HG02852 (cell line): ENCODE results near the gene PHF12.
"Not testable (repeated sequence)": the region's sequence is repeated elsewhere in the genome, so short reads cannot be mapped to it uniquely, and the experiment has no call there.

Source experiments
- ATAC-seq: cut with Tn5 transposase; IDR thresholded peaks from one replicate; pipeline ENCODE4 v1.9.1; 2021; ENCODE audit warnings: mild to moderate bottlenecking, moderate library complexity; ENCODE audit not compliant: unreplicated experiment

The PHF12 gene

GRCh38 chr17:28904800-28905199 is 46.5 kb downstream of the PHF12 start:
- no peak for ATAC-seq

GRCh38 chr17:28903546-28903841 is 47.8 kb downstream of the PHF12 start:
- ATAC-seq: not testable (repeated sequence)

GRCh38 chr17:28902819-28903545 is 48.3 kb downstream of the PHF12 start, which contains the start of gene DHRS13:
TSS of gene DHRS13 (minus strand) at chr17:28903079. CDS start at chr17:28902944, 135 bp downstream.
- ATAC-seq: peak; percentile 84

GRCh38 chr17:28901866-28902818 is 49.2 kb downstream of the PHF12 start:
- ATAC-seq: peak; percentile 10

DNA sequence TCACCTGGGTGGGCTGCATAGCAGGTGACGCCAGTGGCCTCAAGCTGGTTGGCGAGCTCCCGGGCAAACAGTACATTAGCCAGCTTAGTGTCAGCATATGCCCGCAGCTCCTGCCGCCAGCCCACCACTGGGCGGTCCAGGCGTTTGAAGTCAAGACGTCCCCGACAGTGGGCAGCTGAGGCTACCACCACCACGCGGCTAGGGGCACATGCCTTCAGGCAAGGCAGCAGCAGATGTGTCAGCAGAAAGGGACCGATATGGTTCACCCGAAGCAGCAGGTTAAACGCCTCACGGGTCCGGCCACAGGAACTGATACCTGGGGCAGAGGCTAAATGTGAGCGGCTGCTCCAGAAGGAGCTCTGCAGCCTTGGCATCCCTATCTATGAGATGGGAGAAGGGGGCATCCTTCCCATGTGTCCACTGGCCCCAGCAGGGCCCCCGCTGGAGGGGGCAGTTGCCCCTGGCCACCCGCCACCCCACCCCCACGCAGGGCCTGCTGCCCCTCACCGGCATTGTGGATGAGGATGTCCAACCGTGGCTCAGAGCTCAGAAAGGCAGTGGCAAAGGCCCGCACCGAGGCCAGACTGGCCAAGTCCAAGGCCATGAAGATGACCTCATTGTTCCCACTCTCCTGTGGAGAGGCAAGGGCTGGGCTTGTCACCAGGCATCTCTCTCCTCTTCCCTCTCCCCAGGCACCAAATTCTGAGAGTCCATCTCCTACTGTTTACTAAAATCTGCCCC is 50.2 kb downstream of the PHF12 start:
- no peak for ATAC-seq

DNA sequence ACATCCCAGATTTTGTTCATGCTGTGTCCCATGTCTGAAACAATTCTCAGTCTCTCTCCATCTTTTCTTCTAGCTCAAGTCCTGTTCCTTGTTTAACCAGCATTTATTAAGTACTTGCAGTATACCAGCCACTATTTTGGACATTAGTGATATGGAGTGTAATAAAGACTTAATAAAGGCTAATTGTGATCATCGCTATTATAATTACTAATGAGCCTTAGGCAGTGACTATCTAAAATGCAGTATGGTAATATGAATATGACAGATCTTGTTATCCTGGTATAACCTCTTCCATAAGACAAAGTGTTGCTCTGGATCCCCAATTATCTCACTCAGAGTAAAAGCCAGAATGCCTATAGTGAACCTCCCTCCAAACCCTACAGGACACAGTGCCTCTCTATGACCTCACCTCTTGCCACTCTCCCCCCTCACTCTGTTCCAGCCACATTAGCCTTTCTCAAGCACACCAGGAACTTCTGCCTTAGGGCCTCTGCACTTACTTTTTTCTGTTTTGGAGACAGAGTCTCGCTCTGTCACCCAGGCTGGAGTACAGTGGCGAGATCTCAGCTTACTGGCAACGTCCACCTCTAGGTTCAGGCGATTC is 52.0 kb downstream of the PHF12 start:
- no peak for ATAC-seq

- ATAC-seq: no peak
Observed at GRCh38 chr17:28898527-28898955, 52.8 kb downstream of the PHF12 start.

GRCh38 chr17:28897769-28898526 is 53.4 kb downstream of the PHF12 start:
- no peak for ATAC-seq

GRCh38 chr17:28896884-28897768 is 54.2 kb downstream of the PHF12 start, which contains the start of gene FLOT2:
TSS of gene FLOT2 (minus strand) at chr17:28897733. CDS start at chr17:28897574, 159 bp downstream.
- ATAC-seq: no peak

- ATAC-seq: no peak
Observed at GRCh38 chr17:28896491-28896883, 54.8 kb downstream of the PHF12 start.

DNA sequence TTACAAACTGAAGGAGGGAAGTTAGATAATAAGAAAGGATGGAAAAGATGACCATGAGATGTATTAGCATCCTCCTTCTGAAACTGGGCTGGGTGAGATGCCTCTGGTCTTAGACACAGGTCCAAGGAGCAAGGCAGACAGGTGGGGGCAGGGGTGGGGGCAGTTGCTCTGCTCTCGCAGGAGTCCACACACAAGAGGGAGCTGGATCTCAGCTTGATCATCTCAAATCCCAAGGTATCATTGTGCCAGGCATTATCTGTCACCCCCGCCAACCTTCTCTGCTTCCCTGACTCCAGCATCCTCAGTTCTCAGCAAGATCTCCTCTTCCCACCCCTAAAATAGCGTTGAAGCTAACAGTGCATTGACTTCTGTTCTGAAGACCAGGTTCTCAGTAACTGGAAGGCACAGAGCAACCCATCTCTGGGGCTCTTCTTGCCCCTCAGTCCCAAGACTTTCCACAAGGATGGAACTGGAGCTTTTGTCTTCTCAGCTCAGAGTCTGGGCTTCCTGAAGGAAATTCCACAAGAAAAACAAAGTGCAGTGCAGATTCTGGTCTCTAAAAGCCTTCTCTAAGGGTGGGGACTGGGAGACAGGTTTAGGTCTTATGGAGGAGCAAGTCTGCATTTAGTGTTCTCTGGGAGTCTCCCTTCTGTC is 55.4 kb downstream of the PHF12 start:
- no peak for ATAC-seq

DNA sequence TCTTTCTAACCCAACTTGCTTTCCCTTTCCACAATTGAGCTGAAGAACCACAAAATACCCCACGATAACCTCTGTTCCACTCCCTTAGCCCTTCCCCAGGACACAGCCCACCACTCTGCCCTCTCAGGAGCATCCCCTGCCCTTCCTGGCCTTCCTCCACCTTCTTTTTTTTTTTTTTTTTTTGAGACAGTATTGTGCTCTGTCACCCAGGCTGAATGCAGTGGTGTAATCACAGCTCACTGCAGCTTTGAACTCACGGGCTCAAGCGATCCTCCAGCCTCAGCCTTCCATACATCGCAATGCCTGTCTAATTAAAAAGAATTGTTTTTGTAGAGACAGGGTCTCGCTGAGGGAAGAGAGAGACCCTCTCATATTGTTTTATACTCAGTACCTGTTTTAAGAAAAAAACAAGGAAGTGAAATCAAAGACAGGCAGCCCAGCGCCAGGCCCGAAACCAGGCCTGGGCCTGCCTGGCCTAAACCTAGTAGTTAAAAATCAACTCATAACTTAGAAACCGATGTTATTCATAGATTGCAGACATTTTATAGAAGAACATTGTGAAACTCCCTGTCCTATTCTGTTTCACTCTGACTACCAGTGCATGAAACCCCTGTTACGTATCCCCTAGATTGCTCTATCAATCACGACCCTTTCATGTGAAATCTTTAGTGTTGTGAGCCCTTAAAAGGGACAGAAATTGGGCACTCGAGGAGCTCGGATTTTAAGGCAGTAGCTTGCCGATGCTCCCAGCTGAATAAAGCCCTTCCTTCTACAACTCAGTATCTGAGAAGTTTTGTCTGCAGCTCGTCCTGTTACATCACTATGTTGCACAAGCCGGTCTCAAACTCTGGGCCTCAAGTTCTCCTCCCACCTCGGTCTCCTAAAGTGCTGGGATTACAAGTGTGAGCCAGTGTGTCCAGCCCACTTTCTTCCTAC is 57.8 kb downstream of the PHF12 start:
- not testable (repeated sequence) for ATAC-seq

GRCh38 chr17:28892024-28892423 is 59.3 kb downstream of the PHF12 start:
- no peak for ATAC-seq

DNA sequence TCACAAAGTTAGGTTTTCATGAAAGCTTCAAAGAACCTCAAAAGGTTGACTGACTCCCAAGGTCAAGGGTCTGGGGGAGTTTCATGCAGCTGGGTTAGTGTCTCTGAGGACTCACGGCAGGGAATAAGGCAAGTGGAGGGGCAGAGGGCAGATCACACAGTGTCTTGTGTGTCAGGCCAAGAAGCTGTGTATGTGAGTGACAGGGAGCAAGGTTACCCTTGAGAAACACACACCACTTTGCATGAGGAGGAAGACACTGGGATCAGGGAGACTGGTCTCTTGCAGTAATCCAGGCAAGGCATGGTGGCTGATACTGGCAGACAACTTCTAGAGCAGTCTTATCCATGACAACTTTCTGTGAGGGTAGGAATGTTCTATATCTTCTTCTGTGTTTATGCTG is 60.1 kb downstream of the PHF12 start:
- no peak for ATAC-seq

DNA sequence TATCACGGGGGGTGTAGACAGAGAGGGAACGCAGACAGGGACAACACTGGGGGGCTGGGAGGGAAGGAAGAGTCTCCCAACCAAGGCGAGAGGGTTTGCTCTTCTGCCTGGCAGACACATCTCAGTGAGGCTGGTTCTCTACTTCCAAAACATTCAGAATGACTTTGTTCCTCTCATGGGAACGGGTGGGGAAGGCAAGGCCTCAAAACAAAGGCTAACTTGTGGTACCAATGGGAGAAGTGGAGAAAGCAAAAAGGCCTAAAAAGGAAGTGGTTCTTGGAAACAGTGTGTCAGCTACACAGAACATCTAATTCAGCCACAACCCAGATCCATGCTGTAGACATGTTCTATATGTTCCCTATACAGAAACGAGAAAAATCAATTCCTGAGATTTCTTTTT is 61.3 kb downstream of the PHF12 start:
- no peak for ATAC-seq

DNA sequence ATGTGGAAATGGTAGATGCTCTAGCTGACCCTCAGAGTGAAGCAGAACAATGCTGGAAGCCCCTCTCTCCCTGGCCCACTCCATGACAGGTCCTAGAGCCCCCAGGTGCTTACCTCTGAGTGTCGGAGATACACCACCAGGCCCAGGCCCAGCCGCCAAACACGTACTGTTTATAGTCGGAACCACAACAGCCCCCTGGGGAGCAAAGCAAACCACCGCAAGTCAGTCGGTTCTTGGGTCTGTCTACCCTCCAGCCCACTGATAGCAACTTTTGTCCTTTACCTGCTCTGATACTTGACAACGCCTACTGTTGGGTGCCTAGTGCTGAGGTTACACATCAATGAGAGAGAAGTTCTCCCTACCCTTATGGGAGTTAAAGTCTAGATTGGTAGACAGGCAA is 62.5 kb downstream of the PHF12 start:
- no peak for ATAC-seq

DNA sequence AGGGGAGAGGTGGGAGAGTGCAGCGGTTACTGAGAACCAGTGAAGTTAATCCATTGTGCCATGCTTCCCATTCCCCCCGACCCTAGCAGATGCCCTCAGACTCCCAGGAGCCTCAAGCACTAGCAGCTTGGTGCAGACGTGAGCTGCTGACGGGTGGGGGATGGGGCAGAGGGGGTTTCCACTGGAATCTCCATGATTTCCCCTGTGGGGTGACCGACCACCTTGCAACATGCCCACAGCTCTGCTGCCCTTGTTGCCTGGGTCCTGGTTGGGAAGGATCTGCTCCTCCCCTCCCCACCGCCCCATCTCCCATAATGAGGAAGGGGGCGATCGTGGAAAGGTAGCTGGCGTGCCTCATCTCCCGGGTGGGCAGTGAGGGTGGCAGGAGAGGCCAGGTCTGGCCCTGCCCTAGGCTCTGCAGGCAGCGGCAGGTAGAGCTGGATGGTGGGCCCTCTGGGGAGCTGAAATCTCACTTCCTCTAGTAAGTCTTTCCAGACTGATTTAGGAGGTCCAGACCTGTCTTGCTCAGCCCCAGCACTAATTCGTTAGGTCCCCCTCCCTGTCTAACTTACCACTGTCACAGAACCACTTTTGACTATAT is 63.3 kb downstream of the PHF12 start:
- ATAC-seq: no peak
